GM12878 (cell line): ENCODE results near the gene NR6A1. TPM values are rescaled to one million over a fixed set of nuclear protein-coding genes. Genes with fewer than 3 reads are reported as not detected.
A peak's percentile ranks its signal among the peaks of the same experiment; 100 is the strongest.

Experiments used
- ATAC-seq: fragments of 200-7000 bp; cut with Tn5 transposase; 3 replicates; pipeline ENCODE4 v1.9.1; 2020; ENCODE audit warnings: mild to moderate bottlenecking, moderate library complexity
- BruUV-seq: library from RNA; stranded (reverse); fragments of 400-500 nt; replicated peaks from 2 replicates; lab custom pipeline; 2021; lab: Mats Ljungman, UMichigan
- CTCF ChIA-PET: fragments of 300-600 bp; sonication (Branson Sonifier 250); formaldehyde crosslinking; extraction: SDS; loops from one replicate; lab custom pipeline; 2021; ENCODE audit warnings: inconsistent platforms; lab: Yijun Ruan, JAX
- POLR2A ChIA-PET: fragments of 350-600 bp; formaldehyde crosslinking; extraction: SDS; loops from one replicate; lab custom pipeline; 2021; ENCODE audit warnings: inconsistent platforms; lab: Charles Lee
- RAD21 ChIA-PET: fragments of 300-600 bp; sonication (Branson Sonifier 250); formaldehyde crosslinking; loops from one replicate; lab custom pipeline; 2023; ENCODE audit warnings: antibody characterized with exemption; ENCODE audit not compliant: unreplicated experiment; lab: Charles Lee
- SMC1A ChIA-PET: fragments of 300-600 bp; sonication (Branson Sonifier 250); formaldehyde crosslinking; loops from one replicate; lab custom pipeline; 2023; ENCODE audit not compliant: unreplicated experiment, uncharacterized antibody; lab: Charles Lee
- DNase-seq: peaks from one replicate; pipeline ENCODE4 v3.0.0-alpha.2; 2011; ENCODE audit warnings: low read depth, low spot score
- FAIRE-seq: peaks from 3 replicates; lab custom pipeline; 2011; peaks lifted over from hg19 to GRCh38; lab: Jason Lieb, UNC
- H2AFZ ChIP-seq: 2 replicates; pipeline ENCODE4 v1.6.0; 2011; ENCODE audit warnings: low read depth, low read length, control low read depth; ENCODE audit not compliant: control insufficient read depth
- H3K27ac ChIP-seq: 2 replicates; pipeline ENCODE4 v1.5.1; 2011; ENCODE audit warnings: control low read depth; ENCODE audit not compliant: control insufficient read depth, insufficient read depth
- H3K27me3 ChIP-seq, 2 experiments: replicated peaks in 1 of 2; 2 replicates each; pipeline versions ENCODE4 v1.6.0 to v1.6.1; 2011; ENCODE audit warnings: low read length in 1 of 2; ENCODE audit not compliant: control insufficient read depth in 2 of 2, insufficient read depth in 2 of 2
- H3K36me3 ChIP-seq, 2 experiments: 2 replicates each; pipeline ENCODE4 v1.5.1; 2011; ENCODE audit warnings: low read length in 1 of 2; ENCODE audit not compliant: control insufficient read depth in 2 of 2, insufficient read depth in 2 of 2
- H3K4me1 ChIP-seq: 2 replicates; pipeline ENCODE4 v1.6.1; 2011; ENCODE audit warnings: mild to moderate bottlenecking, low read length, moderate library complexity, mixed read lengths; ENCODE audit not compliant: control insufficient read depth, insufficient read depth
- H3K4me2 ChIP-seq: 2 replicates; pipeline ENCODE4 v1.6.0; 2011; ENCODE audit warnings: control low read depth; ENCODE audit not compliant: control insufficient read depth, insufficient read depth
- H3K4me3 ChIP-seq: fragments of 200-600 bp; sonication (generic); 2 replicates; pipeline ENCODE4 v1.5.1; 2016
- H3K79me2 ChIP-seq: 2 replicates; pipeline ENCODE4 v1.6.0; 2011; ENCODE audit warnings: low read length; ENCODE audit not compliant: control insufficient read depth, insufficient read depth
- H3K9ac ChIP-seq: 2 replicates; pipeline ENCODE4 v1.8.0; 2011; ENCODE audit warnings: low read length, control low read depth, mixed read lengths; ENCODE audit not compliant: control insufficient read depth, insufficient read depth
- H3K9me3 ChIP-seq: replicated peaks from 3 replicates; pipeline ENCODE4 v1.5.1; 2011; ENCODE audit warnings: mild to moderate bottlenecking, low read length; ENCODE audit not compliant: control insufficient read depth, insufficient read depth
- H4K20me1 ChIP-seq: 2 replicates; pipeline ENCODE4 v1.6.0; 2011; ENCODE audit not compliant: control insufficient read depth, insufficient read depth
- BCL3 ChIP-seq: IDR thresholded peaks from 2 replicates; pipeline ENCODE4 v1.6.1; 2011; ENCODE audit warnings: borderline replicate concordance, low read depth, mild to moderate bottlenecking, moderate library complexity, low read length; ENCODE audit not compliant: insufficient read depth, poor library complexity, severe bottlenecking
- JUNB ChIP-seq: IDR thresholded peaks from 2 replicates; pipeline ENCODE4 v1.6.1; 2016; ENCODE audit warnings: antibody characterized with exemption, mild to moderate bottlenecking
- WGBS: methylation state at CpG from one replicate; pipeline ENCODE4 v1.1.6; 2016; ENCODE audit warnings: low lambda C conversion rate; ENCODE audit not compliant: insufficient replicate concordance, insufficient coverage; ENCODE audit errors: missing lambda C conversion rate; 5-methylcytosine and 5-hydroxymethylcytosine counted together
- in situ Hi-C: fragments of 300-500 bp; cut with MboI; formaldehyde crosslinking; loops from 9 replicates; pipeline ENCODE4 v1.14.3; 2018; ENCODE audit warnings: mixed read lengths
- intact Hi-C: fragments of 100-400 bp; cut with micrococcal nuclease; formaldehyde crosslinking; loops from one replicate; pipeline ENCODE4 v1.14.2; 2022; ENCODE audit not compliant: unreplicated experiment
- polyA plus RNA-seq, 11 experiments: library from polyadenylated mRNA; depleted of rRNA in 4 of 11; unstranded in 6 of 11; stranded (reverse) in 5 of 11; fragments of >200 nt; fragmentation: Nextera tagmentation in 4 of 11; fragmentation: Illumina TruSeq in 1 of 11; extraction: Ambion mirVana in 4 of 11; extraction: Trizol in 1 of 11; gene quantifications; 1 replicate in 1 of 11; 2 replicates in 10 of 11; pipeline versions ENCODE4 v1.2.1 to v1.2.3, GENCODE V29; 2011 to 2016; ENCODE audit warnings: inconsistent platforms in 2 of 11, missing spikeins in 2 of 11, low read depth in 1 of 11
- total RNA-seq, 4 experiments: library from RNA; depleted of rRNA in 3 of 4; stranded (reverse); fragments of >200 nt in 3 of 4; fragmentation: Illumina TruSeq in 1 of 4; extraction: Trizol in 1 of 4; gene quantifications; 2 replicates each; pipeline versions ENCODE4 v1.2.1 to v1.2.3, GENCODE V29; 2013 to 2021

NR6A1 gene
- total and polyA plus RNA-seq, 10 of the 15 experiments (the other 5 are each of a cell fraction or from before 2014, with no cell fraction given), result 1.2 to 9.2 (median 4.6) TPM

- Histone ChIP-seq H3K79me2 (peaks cover 65% of the 10 kb centered on the region), H3K36me3 (peaks cover 0 to 2% of the 10 kb centered on the region in 2 experiments; a peak in 1 of 4 replicates), H2AFZ (no peak overlapping the region), H3K9ac (no peak overlapping the region), H3K4me2 (no peak overlapping the region), H3K27me3 (no peaks in the 10 kb centered on the region), H3K4me3 (no peak overlapping the region), H3K4me1 (no peaks in the 10 kb centered on the region), H3K27ac (no peak overlapping the region), H4K20me1 (no peaks in the 10 kb centered on the region), H3K9me3 (no peaks in the 10 kb centered on the region; the same call in 2 of the 3 replicates)
- ChIA-PET CTCF (interaction anchor here (1.0 to 2.3 kb wide), 6 partner anchors 41 to 104 kb away, joined by 3 to 15 read pairs (median 6); no protein-coding TSS in a partner anchor), SMC1A (interaction anchor here (1.0 to 2.2 kb wide), 11 partner anchors 10 to 101 kb away, joined by 4 to 18 read pairs (median 9); no protein-coding TSS in a partner anchor), POLR2A (interaction anchor here (0.6 to 1.9 kb wide), 5 partner anchors 8 to 116 kb away, joined by 3 to 17 read pairs (median 3); no protein-coding TSS in a partner anchor), RAD21 (interaction anchor here (0.7 to 2.0 kb wide), 4 partner anchors 43 to 110 kb away, joined by 3 to 11 read pairs (median 3); no protein-coding TSS in a partner anchor)
- ATAC-seq, result peak; percentile 12; the same call in 2 of the 3 replicates
- in situ Hi-C loops (no loop called here), intact Hi-C loops (no loop called here)
- no peak for FAIRE-seq
- WGBS, result 74% methylated on average over 5 of the region's 5 CpGs
- DNase-seq, result no peak
- TF ChIP-seq BCL3 (peak; percentile 41), JUNB (no peak)
- BruUV-seq, result no TSS peak
Observed at GRCh38 chr9:124665391-124666058, 105.6 kb downstream of the NR6A1 start.
